NCI-H1930 (cell line): Measurements from ENCODE around the gene DUSP7.

ENCODE experiments used
- DNase-seq, 2 experiments: peaks; one replicate each; lab custom pipeline; 2025; lab: John Stamatoyannopoulos, UW

Gene DUSP7

DNA sequence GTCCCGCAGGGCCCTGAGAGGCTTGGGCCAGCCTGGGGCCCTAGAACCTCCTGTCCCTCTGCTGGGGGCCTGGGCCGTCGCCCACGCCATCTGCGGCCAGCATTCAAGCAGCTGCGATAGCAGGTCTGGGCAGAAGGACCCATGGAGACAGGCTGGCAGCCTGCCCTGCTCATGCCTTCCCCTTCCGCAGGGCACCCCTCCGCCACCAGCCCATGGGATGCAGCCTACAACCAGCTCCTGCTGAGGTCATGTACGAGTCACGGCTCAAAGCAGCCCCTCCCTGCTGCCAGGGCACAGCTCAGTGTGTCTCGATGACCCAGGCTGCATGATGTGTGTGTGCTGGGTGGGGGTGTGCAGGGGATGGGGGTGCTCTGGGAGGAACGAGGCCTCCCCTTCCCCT, 27.8 kb downstream of the DUSP7 start:
- no peak for DNase-seq

GRCh38 chr3:52026041-52026440, 30.3 kb downstream of the DUSP7 start:
- no peak for DNase-seq

DNA sequence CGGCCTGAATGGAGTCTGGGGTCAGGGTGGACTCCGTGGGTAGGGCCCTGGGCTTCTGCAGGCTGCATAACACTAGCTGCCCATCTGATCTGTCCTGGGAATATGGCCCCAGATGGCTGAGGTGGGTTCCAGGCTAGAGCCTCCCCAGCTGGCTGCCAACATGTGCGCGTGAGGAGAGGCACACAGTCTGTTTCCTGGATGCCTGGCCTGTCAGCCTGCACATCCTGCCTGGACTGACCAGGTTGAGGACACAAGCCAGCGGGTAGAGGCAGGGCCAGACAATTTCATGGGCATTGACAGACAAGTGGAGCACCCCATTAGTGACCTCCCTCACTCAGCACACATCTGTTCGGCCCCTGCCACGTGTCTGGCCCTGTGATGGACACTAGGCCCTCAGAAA, 30.9 kb downstream of the DUSP7 start:
- DNase-seq, result no peak

GRCh38 chr3:52024765-52025452, 31.5 kb downstream of the DUSP7 start:
- no peak for DNase-seq

DNA sequence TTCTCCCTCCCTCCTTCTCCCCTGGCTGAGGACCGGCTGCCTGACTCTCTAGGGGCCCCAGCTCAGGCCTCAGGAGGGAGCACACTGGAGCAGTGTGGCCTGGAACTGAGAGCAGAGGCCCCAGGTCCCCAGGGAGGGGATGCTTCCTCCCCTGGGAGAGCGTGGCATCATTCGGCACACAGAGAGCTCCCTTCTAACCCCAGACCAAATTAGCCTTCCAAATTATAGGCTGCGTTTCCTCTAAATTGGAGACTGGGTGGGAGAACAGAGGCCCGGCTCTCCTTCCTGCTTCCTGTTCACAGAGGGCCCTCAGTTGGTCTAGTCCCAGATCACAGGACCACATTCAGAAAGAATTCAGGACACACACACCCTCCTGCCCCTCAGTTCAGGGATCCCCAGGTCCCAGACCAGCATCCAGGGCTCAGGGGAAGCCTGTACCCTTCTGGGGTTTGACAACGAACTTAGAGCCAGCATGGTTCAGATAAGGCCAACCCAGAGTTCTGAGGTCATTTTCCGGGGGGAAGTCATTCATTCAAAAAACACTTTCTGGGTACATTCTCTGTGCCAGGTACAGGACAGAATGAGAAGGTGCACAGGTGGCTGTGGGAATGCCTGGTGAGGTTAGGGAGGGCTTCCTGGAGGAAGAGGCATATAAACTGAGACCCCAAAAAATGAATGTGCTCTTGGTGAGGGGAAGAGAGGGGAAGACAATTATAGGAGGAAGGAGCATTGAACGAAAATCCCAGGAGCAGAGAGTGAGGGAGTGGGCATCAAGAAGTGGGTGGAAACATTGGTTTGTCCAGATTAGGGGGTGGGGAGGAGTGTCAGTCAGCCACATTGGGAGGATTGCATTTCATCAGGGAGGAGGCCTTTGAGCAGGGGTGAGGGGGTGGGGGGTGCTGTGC, 32.3 kb downstream of the DUSP7 start:
- DNase-seq, result no peak

- DNase-seq, result no peak
These were observed 33.1 kb downstream of the DUSP7 start for GRCh38 chr3:52023101-52023770.

GRCh38 chr3:52022323-52023100, 33.9 kb downstream of the DUSP7 start:
- DNase-seq, result no peak

GRCh38 chr3:52021489-52022268, 34.7 kb downstream of the DUSP7 start:
- DNase-seq, result no peak

- no peak for DNase-seq
These were observed 35.6 kb downstream of the DUSP7 start for GRCh38 chr3:52020796-52021195.

DNA sequence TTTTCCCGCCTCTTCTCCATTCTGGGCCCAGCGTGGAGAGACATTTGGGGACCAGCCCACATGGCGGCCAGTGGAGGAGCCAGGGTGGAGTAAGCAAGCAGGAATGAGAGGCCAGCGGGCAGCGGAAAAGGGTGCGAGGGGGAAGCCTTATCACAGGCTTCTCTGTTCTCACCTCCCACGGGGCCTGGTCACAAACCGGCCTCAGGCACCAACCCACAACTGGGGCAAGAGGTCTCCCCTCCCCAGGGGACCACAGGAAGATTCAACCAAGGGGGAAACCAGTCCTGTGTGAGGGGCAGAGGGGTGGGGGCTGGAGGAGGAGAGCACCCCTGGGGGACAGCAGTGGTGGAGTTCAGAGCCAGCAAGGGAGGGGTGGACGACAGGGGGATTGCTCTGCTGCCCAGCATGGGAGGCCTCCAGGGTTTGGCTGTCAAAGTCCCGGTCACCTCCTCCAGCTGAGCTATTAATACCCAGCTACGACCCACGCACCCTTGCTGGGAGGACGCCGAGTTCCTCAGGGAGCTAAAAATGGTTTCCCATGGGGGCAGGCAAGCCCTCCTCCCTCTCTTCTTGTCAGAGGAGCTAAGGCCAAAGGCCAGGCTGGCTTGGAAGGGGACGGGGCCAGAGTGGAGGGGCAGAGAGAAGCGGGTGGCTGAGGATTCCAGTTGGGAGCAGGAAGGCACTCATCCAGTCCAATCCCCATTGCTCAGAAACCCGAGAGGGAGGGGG, 36.9 kb downstream of the DUSP7 start:
- no peak for DNase-seq

- DNase-seq, result no peak
These were observed 37.9 kb downstream of the DUSP7 start for GRCh38 chr3:52018319-52019000.

DNA sequence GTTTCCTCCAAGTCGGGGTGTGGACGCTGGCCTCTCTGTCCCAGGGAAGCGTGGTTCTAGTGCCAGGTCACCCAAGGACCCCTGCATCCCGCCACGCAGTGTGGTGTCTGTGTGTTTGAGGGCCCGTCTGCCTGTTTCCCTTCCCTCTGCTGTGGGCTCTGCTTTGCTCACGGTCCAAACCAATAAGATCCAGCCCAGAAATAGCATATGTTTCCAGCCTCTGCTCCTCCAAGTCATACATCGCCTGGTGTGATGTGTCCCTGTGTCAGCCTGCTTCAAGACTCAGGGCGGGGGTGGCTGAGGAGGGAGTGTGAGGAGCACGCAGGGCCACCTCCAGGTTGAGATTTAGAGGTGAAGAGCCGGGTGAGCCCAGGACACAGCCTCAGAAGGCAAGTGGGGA, 38.8 kb downstream of the DUSP7 start:
- no peak for DNase-seq

GRCh38 chr3:52015438-52016228, 40.7 kb downstream of the DUSP7 start:
- DNase-seq, result no peak

- DNase-seq, result no peak
These were observed 41.8 kb downstream of the DUSP7 start for GRCh38 chr3:52014613-52015012.

- DNase-seq, result no peak
These were observed 42.4 kb downstream of the DUSP7 start for GRCh38 chr3:52013802-52014598.

DNA sequence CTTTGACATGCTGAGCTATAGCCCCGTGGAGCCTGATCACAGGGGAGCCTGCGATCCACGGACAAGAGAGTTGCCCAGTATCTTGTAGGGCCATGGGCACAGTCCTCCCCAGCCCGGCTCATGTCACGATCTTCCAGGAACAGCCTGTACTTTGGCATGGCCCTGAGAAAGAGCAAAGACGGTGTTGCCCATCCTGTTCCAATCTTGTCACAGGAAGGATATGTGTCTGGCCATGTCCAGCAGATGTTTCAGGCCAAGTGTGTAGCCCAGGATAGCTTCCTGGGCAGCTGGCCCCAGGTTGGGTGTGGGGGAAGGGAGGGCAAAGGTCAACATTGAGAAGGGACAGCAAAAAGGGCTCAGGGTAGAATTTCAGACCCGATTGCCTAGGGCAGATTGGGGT, 43.7 kb downstream of the DUSP7 start:
- no peak for DNase-seq

DNA sequence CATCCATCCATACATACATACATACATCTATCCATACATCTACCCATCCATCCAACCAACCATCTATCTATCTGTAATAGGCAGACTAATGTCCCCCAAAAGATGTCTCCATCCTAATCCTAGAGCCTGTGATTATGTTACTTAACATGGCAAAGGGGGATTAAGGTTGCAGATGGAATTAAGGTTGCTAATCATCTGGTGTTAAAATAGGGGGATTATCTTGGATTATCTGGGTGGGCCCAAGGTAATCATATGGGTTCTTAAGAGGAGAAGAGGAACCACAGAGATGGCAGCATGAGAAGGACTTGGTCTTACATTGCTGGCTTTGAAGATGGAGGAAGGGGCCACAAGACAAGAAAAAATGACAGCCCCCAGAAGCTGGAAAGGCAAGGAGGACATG, 45.9 kb downstream of the DUSP7 start:
- DNase-seq, result no peak

- no peak for DNase-seq
These were observed 49.1 kb downstream of the DUSP7 start for GRCh38 chr3:52007291-52007690.

- DNase-seq, result no peak
These were observed 49.6 kb downstream of the DUSP7 start for GRCh38 chr3:52006820-52007133.
